NCI-H1436 treated with DMSO at 0.1 percent for 48 hours (cell line): ENCODE results near the gene FBXL14.

Experiments used
- DNase-seq: peaks from one replicate; lab custom pipeline; 2025; lab: John Stamatoyannopoulos, UW

The FBXL14 gene, protein sequence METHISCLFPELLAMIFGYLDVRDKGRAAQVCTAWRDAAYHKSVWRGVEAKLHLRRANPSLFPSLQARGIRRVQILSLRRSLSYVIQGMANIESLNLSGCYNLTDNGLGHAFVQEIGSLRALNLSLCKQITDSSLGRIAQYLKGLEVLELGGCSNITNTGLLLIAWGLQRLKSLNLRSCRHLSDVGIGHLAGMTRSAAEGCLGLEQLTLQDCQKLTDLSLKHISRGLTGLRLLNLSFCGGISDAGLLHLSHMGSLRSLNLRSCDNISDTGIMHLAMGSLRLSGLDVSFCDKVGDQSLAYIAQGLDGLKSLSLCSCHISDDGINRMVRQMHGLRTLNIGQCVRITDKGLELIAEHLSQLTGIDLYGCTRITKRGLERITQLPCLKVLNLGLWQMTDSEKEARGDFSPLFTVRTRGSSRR

DNA sequence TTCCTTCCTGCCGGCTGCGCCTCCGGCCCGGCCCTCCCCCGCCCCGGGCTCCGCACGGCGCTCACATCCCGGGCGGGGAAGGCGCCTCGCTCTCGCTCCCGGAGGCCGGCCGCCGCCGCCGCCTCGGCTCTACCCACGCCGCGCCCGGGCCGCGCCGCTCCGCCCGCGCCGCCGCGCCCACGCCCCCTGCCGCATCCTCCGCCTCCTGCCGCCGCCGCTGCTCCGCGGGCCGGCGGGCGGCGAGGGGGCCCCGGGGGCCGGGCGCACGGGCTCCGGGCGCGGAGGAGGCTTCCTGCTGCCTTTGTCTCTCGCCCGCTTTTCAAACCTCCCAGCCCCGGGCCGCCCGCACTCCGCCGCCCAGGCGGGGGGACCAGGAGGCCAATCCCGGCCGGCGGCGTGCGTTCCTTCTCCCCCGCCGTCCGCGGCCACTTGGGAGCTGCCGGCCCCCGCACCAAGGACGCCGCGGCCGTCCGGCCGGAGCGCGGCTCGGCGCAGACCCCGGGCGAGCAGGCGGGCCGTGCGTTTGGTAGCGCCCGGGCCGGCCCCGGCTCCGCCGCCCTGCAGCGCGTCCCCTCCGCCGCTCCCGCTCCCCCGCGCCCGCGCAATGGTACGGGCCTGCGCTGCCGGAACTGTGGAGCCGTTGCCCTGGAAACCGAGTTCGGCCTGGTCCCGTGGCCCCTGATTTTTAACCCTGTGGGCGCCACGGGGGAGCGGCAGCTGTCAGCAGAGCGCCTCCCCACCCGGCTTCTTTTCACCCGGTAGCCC is at the start of gene FBXL14:
TSS of gene FBXL14 (minus strand) at position 321 of the 765 bp plus-strand sequence. CDS start 515 bp downstream, outside the sequence.
- no peak for DNase-seq

DNA sequence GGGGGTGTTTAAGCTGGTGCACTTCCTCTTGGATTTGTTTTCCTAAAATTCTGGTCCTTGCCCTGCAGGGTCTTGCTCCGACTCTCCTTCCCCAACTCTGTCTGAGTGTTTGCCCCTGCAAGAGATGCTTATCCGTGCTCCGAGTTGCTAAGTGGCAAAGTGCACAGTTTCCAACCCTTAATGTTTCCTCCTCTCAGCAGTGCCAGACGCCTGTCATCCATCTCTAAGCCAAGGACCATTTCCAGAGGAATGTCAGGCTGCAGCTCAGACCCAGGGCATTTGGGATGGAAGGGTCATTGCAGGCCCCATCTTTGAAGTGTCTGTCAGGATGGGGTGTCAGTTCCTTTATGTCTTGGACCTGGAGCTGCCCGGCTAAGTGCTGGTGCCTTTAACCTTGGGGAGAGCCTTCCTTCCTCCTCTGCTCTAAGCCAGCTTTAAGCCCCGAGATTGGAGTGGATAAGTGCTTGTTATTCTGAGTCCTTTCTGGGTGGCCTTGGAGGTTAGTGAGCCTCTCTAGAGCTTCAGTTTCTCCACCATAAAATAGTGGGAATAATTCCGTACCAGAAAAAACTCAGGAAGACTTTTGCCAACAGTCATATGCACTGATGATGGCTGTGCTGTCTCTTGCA is 49.6 kb upstream of the FBXL14 start:
- DNase-seq: no peak

DNA sequence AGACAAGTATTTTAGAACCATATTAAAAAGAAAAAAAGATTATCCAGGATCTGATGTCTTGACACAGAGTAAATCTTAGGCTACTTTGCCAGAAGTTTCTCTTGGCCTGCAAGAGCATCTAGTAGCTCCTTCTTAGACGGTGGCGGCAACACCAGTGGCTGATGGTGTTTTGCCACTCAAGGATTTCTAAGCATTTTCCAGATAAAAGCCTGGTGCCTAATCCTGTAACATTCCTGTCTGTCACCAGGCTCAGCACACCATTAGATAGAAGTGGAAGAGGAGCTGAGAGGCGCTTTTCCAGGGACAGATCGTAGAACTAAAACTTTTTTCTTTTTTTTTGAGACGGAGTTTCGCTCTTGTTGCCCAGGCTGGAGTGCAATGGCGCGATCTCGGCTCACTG is 48.7 kb upstream of the FBXL14 start:
- DNase-seq: no peak

DNA sequence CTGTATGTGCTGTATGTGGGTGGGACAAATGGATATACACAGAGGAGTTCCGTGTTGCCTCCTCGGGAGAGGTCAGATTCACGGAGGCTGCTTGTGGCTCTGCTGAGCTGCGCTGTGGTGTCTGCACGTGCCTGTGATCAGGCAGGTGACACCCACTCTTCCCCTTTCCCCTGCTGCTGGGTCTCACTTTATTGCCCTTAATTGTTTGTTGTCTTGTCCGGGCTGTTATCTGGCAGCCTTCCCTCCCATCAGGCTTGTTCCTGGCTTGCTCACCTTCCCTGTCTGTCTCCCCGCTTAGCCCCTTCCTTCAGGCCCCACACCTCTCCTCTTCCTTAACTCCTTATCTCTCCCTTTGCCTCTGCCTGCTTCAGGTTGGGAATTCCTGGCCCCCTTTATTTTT is 48.1 kb upstream of the FBXL14 start:
- no peak for DNase-seq

DNA sequence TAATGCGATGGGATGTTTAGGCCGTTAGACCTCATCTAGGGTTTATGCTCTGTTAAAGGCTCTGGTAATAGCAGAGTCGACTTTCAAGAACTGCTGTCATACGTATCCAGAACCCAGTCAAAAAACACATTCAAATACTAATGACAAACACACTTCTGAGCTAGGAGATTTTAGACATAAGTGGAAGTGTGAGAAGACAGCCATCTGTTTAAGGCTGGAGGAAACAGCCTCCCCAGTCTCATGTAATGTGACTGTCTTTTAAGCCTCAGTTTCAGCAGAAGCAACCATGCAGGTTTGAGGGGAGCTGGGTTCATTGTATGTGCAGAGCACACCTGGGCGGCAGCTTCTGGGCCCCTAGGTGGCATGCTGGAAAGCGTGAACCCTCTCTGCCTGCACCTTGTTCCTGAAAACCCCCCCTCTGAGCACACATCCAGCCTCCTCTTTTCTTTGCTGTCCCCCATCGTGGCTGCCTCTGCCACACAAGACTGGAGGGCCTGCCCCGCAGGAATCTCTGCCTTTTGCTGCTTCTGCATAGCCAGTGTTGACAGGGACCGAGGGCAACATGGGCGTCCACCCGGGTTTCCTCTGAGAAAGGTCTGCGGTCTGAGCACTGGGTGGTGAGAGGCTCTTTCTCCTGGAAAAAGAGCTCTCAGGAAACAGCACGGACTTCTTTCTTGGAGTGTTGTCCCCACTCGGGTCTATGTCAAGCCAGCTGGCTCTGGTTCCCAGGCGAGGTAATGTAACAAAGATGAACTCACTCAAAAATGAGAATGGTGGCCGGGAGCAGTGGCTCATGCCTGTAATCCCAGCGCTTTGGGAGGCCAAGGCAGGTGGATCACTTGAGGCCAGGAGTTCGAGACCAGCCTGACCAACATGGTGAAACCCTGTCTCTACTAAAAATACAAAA is 46.2 kb upstream of the FBXL14 start:
- DNase-seq: no peak

DNA sequence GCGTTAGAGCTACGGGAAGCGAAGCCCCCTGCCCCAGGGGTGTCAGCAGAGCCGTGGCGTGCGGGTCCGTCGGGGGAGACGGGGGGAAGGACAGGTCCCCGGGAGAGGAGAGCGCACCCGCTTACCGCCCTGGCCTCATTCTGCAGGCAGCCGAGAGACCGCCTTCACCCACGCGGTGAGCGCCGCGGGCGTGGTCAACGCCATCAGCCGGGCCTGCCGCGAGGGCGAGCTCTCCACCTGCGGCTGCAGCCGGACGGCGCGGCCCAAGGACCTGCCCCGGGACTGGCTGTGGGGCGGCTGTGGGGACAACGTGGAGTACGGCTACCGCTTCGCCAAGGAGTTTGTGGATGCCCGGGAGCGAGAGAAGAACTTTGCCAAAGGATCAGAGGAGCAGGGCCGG is 45.2 kb upstream of the FBXL14 start:
- no peak for DNase-seq

DNA sequence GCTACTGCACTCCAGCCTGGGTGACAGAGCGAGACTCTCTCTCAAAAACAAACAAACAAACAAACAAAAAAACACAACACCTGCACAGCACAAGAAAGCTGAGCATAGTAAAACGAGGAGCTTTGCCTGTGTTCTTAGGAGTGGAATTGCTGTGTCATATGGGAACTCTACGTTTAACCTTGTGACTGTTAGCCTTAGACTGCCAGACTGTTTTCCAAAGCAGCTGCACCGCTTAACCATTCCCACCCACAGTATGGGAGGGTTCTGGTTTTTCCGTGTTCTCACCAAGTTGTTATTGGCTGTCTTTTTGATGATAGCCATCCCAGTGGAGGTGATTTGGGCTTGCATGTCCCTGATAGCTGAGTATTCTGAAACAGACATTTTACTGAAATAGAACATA is 43.8 kb upstream of the FBXL14 start:
- no peak for DNase-seq

DNA sequence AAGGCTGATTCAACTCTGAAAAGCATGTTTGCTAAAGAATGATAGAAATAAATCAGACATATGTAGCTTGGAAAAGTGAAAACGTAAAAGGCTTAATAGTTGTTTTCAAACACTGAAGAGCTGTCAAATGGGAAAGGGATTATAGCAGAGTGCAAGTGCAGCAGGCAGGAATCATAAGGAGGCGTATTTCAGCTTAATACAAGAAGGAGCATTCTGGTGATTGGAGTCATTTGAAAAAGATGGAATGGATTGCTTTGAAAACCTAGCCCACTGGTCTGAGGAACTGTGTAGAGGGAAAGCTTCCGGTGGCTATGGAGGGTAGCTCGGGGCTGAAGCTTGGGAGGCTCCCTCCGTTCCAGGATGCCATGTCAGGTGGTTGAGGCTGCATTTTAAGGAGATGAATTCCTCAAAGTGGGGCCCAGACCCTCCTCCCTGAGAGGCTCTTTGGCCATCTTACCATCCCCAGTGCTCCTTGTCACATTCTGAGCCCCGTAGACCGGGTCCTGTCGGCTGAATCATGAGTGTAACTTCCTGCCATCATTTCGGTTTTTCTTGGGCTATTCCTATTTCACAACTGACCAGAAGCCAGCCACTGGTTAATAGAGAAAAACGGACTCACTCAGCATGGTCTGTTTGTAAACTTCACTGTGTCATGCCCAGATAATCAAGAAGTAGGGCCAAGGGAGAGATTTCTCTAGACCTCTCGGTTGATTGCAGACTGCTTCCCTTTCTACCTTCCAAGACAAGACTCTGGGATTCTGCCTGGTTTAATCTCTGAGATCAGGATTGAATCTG is 41.1 kb upstream of the FBXL14 start:
- no peak for DNase-seq

DNA sequence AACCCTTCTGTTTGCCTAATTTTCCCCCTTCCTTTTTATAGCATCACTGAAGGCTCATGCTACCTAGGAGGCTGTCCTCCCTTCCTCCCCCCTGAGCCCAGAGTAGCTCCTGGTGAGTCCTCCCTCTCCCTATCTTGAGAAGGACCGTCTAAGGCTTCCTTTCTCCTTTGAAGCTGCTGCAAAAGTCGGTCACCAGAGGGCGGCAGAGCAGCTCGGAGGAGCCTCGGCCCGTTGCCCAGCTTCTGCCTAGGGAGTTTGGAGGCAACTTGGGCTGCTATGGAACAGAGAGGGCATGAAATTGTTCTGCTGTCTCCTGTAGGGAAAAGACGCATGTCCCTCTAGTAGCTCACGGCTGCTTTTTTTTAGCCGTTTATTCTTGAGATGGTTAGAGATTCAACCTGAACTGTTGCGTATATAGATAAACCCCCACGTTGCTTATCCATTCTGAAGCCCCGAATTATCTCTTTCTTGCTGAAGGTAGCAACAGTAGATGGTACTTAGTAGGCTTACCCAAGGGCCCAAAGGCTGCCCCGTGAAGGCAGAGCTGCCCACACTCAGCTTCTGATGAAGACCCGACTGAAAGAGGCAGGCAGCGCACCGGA is 40.3 kb upstream of the FBXL14 start:
- DNase-seq: no peak

DNA sequence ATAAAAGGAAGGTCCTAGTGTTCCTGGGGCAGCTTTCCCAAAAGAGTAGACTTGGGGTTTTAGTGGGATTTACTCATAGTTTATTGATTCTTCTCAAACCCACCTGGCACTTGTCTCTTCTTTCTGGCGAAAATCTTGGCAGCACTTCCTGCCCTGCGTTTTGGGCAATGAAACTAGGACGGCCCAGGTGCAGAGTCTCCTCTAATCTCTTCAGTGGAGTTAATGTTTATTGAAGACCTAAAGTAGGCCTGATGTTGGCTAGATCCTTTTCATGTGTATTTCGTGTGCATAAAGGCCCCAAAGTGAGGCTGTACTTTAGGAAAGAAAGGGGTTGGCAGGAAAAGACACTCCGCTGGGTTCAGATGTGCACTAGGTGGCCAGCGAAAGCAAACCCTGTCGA is 39.8 kb upstream of the FBXL14 start:
- DNase-seq: no peak

DNA sequence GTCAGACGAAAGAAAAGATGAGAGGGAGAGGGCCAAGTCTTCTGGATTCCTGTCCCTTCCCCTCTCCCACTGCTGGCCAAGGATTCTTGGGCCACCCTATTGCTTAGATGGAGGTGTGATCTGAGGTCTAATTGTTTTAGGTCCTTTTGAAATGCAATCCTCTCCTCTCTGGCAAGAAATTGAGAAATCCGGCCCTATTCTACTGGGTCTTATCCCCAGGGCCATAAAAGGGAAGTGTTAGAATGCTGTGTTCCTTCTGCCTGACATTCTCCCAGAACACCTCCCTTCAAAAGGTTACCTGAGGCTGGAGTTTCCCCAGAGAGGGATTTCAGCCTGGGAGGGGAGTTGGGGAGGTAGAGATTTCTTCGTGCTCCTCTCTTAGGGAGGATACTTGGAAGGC is 39.1 kb upstream of the FBXL14 start:
- DNase-seq: no peak

DNA sequence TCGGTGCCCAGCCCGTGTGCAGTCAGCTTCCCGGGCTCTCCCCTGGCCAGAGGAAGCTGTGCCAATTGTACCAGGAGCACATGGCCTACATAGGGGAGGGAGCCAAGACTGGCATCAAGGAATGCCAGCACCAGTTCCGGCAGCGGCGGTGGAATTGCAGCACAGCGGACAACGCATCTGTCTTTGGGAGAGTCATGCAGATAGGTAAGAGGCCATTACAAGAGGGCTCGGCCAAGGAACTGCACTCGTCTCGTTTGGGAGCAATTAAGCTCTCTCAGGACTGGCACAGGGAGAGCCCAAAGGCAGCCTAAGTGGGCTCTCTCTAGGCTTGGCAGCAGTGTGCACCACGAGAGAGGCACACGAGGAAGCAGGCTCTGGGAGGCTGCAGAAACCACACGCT is 38.3 kb upstream of the FBXL14 start:
- no peak for DNase-seq

DNA sequence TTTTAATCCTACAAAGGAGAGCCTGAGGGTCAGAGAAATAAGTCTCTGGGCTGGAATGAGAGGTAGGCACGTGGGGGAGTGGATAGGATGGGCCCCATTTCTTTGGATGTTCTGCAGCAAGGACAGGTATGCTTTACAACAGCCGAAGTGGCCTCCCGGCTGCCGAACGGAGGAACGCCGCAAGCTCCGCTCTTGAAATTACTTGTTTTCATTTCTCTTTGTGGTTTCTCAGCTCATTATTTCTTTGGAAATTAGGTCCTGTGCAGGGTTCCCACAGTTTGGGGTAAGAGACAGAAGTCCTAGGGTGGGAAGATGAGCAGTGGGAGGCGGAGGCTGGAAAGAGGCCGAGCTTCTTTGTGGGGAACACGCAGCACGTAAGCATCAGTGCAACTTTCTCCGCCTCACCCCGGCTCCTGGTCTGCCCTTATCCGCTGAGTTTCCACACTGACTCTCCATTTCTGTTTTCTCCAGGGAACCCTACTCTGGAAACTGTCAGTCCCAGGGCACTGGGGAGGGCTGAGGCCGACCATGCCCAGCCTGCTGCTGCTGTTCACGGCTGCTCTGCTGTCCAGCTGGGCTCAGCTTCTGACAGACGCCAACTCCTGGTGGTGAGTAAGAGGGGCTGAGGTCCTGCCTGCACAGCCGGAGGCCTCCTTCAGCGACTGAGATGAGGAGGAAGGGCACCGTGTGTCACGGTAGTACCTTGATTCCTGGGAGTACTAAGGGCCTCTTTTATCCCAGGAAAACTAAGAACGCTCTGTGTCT is 36.6 kb upstream of the FBXL14 start:
- no peak for DNase-seq

DNA sequence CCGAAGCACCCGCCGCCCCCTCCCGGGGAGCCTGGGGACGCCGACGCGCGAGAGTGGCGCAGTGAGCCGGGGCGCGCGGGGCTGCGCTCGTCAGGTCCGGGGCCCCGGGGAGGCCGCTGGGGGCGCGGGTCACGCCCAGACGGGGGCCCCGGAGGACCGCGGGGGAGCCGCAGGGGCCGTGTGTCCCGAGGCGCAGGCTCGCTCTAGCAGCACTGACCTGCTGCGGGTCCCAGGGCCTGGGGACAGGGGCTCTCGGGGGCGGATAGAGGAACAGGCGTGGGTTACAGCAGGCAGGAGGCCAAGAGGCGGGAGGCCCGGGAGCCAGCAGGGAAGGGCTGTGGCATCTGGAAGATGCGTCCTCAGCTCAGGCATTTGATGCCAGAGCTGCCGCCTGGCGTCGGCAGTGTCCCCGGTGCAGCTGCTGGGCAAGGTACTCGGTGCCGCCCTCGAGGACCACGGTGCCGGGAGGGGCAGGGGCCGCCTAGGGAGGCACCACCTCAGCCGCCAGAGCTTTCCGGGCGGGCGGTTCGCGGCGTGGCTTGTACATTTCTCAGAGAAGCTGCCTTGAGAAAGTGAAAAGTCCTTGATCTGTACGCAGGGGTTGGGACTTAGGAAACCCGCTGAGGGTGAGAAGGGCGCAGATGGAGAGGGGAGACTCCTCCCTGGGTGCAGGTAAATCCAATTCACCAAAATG is 35.9 kb upstream of the FBXL14 start:
- DNase-seq: no peak

DNA sequence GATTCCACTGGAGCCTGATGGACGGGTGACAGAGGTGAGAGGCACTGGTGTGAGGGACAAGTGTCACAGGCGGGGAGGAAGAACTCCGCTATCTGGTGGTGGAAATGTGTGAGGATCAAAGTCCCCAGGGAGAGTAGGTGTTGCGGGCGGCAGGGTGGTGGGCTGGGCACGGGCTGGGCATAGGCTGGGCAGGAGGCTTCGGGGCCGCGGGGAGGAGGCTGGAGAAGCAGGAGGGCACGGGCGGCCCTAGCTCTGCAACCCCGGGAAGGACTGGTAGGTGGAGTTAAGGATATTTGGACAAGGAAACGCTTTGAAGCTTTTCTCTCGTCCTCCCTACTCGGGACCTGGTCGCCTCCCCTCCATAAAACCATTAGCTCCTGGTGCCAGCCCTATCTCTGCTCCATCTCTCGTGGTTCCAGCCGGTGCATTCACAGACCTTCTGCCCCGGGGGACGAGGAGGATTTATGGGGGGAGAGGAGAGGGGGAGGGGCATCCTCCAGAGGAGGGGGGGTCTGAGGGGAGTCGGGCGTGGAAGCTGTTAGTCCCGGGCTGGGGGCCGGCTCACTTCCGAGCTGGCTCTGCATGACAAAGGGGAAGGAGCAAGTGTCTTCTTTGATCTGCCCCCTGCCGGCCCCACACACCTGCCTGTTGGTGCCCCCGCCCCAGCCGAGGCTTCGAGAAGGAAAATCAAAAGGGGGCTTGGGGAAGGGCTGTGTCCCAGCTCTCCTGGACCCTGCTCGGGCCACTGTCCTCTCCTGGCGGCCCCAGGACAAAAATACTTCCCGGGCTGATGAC is 35.2 kb upstream of the FBXL14 start:
- DNase-seq: no peak

DNA sequence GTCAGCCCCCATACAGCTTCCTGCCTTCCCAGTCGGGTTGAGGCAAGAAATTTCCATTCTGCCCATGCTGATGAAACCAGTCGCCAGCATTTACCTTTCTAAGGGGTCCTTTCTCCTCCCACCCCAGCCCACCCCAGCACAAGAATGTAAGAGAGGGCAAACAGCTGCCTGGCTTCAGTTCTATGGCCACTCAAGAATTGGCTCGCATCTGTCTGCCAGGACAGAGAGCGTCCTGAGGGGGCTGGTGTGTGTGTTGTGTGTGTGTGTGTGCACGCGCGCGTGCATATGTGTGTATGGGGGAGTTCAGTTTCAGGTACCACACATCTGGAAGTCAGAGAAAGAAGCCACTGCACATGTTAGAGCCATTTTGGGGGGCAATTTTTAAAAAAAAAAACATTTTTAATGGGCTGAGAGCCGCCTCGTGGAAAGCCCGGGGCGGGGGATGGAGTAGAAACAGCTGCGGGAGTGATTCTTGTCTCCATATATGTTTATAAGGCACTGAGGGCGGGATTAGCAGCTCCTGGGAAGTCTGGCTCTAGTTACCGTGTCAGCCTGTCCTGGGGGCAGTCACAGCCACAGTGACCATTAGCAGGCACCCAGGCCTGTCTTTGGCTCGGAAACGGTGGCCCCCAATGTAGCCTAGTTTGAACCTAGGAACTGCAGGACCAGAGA is 34.4 kb upstream of the FBXL14 start, which contains the start of gene WNT5B:
TSS of gene WNT5B (plus strand) at position 566 of the 672 bp plus-strand sequence. CDS start 2,124 bp downstream, outside the sequence.
- no peak for DNase-seq

DNA sequence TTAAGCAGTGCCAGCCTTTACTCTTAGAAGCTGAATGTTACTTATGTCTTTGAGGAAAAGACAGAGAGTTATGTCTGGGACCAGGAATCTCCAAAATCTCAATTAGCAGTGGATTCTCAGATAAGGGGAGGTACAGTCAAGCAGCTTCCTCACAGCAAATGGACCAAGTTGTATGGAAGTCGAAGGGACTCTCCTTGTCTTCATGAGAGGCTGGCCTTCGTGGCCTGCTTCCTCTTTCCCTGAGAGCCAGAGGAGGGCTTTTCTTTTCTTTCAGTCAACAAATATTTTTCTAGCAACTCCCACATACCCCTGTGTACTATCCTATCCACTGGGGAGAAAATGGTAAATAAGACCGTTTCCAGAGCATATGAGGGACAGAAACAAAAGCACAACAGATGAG is 28.0 kb upstream of the FBXL14 start:
- no peak for DNase-seq

DNA sequence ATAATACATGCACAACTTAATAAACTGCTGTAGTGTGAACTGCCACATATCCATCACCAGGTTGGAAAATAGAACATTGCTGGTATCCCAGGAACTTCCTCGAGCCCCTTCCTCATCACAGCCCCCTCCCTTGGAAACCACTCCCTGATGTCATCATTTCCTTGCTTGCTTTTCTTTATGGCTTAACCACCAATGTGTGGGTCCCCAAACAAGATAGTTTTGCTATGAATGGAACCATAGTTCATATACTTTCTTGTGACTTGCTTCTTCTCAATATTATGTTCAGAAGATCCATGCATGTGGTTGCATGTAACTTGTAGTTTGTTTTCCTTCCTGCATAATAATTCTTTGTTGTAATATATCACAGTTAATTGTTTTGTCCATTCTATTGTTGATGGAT is 25.7 kb upstream of the FBXL14 start:
- DNase-seq: no peak
